SH-SY5Y (cell line): ENCODE data around the gene CCDC89.

Experiments used
- GATA2 ChIP-seq: IDR thresholded peaks from 2 replicates; pipeline ENCODE4 v1.6.1; 2011; ENCODE audit warnings: mild to moderate bottlenecking, low read depth, low read length
- GATA3 ChIP-seq: IDR thresholded peaks from 2 replicates; pipeline ENCODE4 v1.6.1; 2011; ENCODE audit warnings: low read depth, mild to moderate bottlenecking, low read length, moderate library complexity

CCDC89 gene

GRCh38 chr11:85685820-85686459 lies at the start of gene CCDC89:
TSS of gene CCDC89 (minus strand) at chr11:85686195. CDS start at chr11:85686130, 65 bp downstream.
- TF ChIP-seq GATA2 (no peak), GATA3 (no peak)

GRCh38 chr11:85732965-85733364 lies 47.0 kb upstream of the CCDC89 start:
- TF ChIP-seq GATA2 (no peak), GATA3 (no peak)

DNA sequence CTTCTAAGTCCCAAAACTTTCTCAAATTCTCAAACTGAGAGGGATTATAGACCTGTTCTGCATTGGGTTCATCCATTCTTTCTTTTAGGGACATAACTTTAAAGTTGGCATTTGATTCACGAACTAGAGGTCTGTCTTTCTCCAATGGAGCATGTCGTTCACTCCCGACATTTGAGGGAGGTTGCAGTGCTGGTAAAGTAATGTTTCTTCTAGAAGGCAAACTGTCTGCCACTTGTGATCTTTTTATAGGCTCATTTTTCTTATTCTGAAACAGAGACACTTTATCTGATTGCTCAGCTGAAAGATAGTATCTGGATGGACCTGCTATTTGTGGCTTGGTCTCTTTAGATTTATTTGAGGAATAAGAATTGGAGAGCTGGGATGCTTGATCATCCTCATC lies 40.4 kb upstream of the CCDC89 start:
- no peak for TF ChIP-seq GATA2
- no peak for TF ChIP-seq GATA3

DNA sequence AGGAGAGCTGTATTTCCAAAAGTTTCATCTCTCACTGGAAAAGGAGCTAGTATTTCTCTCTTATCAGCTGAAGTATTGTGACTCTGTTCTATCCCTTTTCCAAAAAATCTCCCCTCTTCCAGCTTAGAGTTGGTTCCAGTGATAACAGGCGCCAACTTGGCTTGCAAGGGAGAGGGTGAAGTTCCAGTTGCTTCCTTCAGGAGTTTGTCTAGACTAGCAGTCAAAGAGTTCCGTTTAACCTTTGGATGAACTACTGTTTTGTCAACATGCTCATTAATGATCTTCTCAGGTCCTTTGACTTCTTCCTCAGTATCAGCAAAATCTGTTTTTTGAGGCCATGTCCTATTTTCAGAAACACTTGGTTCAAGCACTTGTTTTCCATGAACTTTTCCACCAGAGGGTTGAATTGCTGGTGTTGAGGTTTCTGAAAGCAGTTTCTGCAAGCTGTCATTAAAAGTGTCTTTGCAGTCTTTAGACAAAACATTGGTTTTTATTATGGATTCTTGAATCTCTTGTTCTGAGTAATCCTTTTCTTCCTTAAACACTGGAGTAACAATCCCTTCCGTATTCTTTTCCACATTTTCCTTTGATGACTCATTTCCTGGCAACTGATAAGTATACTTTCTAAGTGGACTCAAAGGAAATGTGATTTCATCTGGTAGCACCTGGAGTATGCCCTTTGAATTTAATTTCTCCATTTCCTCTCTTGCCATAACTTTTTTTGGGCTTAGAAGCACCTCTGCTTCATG lies 39.7 kb upstream of the CCDC89 start:
- TF ChIP-seq GATA3: no peak
- no peak for TF ChIP-seq GATA2

DNA sequence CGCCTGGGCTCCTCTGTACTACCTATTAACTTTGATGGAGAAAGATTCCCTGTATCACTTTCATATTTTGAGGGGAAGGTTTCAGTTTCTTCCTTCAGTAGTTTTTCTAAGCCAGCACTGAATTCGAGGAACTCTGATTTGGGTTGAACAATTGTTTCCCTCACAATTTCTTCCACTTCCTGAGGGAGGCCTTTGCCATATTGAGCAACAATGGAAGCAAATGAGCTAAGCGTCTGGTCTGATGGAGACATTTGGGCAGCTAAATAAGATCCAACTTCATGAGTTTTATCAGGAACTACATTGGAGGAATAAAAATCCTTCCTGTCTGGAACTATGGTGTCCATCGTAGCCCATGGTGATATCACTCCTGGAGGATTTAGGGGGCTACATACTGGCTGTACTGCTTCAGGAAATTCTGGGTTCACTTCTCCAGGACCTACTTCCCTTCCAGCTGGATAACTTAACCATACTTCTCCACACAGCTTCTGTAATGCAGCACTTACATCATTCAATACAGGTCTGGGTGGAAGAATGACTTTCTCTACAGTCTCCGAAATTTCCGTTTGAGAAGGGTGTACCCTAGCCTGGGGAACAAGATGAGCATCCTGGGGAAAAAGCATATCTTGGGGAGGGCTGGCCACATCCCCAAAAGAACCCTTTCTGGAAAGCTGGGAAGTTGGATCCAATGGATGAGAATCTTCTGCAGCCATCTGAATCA lies 38.9 kb upstream of the CCDC89 start:
- no peak for TF ChIP-seq GATA3
- no peak for TF ChIP-seq GATA2

GRCh38 chr11:85723088-85723487 lies 37.1 kb upstream of the CCDC89 start:
- TF ChIP-seq GATA2 (no peak), GATA3 (no peak)

GRCh38 chr11:85721191-85721590 lies 35.2 kb upstream of the CCDC89 start:
- no peak for TF ChIP-seq GATA2
- no peak for TF ChIP-seq GATA3

GRCh38 chr11:85718991-85719807 lies 33.2 kb upstream of the CCDC89 start:
- TF ChIP-seq GATA2: no peak

DNA sequence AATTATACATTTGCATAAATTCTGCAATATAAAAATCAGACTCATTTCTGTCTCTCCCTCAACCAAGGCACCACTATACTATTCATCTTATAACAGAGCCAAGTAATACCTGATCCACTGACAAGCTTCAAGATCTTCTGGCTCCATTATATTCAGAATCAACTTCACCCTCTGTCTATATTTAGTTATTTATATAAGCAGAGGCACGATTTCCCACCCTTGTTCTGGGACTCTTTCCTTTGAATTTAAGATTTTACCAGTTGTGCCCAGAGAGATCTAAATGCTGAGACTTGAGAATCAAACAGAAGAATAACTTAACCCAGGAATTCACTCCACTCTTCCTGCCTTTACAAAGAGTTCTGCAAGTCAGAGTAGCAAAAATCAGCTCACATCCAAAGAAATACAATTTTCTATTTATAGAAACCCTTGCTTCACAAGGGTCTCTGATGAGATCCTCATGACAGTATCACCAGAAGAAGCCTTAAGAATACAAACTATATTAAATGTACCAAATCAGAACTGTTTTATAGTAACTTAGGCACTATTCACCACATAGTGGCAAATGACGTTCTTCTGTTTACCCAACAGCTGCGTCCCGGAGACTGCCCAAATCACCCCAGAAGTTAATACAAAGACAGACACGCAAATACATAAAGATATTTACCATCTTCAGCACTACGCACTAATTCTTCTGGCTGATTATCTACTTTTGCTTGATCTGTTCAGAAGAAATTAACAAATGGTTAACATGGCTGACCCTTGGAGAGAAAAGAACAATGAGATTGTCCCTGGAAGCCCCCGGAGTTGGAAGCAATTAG lies 32.3 kb upstream of the CCDC89 start:
- no peak for TF ChIP-seq GATA3

DNA sequence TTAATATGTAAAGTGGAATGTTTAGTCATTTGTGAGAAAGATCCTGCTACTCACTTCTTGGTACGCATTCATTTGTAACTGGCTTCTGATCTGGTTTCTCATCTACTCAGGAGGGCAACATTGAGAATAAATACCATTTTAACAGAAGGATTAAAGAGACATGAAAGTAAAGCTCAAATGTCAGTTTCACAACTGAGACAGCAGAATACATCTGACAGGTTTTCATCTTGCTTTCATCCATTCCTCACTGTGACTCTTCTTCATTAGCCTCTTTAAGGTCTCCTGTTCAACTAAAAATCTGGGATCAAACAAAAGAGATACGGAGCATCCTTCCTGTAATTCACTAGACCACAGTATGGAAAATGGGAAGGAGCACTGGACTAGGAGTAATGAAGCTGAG lies 31.4 kb upstream of the CCDC89 start:
- TF ChIP-seq GATA2 (no peak), GATA3 (no peak)

DNA sequence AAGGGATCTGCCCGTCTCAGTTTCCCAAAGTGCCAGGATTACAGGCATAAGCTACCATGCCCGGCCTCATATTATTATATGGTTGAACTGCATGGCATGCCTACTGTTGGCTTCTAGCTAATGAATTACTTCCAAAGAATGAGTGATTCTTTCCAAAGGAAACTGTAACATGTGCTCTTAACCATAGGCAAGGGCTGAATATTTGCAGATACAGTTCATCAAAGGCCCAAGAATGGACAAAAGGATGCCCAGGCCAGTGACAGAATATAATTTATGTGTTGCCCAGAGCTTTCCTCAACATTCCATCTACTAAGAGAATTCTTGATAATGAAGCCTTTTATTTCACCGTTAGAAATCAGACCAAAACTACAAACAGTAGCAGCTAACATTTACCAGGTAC lies 27.0 kb upstream of the CCDC89 start:
- TF ChIP-seq GATA2: no peak
- no peak for TF ChIP-seq GATA3

- TF ChIP-seq GATA2: no peak
- TF ChIP-seq GATA3: no peak
These were observed 24.9 kb upstream of the CCDC89 start for GRCh38 chr11:85710917-85711316.

DNA sequence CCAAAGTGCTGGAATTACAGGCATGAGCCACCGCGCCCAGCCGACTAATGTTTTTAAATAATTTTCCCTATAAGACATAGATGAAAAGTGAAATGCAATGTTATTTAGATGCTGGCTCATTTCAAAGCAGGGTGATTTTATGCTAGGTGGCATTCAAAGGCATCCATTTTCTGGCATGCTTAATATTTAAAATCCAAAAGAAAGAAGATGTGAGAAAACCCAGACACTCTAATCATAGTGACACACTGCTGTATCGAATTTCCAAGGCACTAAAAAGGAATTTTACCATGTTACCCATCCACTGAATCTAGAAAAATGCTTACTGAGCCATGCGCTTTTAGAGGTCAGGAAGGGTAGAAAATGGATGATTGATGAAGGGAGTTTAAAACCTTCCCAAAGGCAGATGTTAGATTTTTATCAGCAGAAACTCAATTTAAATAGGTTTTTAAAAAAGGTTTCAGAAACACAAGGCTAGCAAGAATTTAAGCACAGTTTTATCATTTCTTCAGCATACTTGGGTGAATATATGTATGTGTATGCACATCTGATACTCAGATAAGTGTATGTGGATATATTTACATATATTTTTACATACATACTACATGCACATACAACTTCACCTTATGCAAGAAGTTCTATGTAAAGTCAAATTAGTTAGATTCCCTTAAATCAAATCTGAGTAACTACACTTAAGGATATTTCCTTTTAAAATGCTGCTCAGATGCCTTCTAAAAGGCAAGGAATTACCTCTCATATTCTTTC lies 24.1 kb upstream of the CCDC89 start:
- TF ChIP-seq GATA2 (no peak), GATA3 (no peak)
